Suppressor macrophage treated with lipopolysaccharide for 4 hours (primary cell): ENCODE measurements around the gene HOMER1.
A peak's percentile ranks its signal among the peaks of the same experiment; 100 is the strongest.

Source experiments
- DNase-seq: peaks from one replicate; pipeline ENCODE4 v3.0.0-alpha.2; 2020

Gene HOMER1, protein sequence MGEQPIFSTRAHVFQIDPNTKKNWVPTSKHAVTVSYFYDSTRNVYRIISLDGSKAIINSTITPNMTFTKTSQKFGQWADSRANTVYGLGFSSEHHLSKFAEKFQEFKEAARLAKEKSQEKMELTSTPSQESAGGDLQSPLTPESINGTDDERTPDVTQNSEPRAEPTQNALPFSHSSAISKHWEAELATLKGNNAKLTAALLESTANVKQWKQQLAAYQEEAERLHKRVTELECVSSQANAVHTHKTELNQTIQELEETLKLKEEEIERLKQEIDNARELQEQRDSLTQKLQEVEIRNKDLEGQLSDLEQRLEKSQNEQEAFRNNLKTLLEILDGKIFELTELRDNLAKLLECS

DNA sequence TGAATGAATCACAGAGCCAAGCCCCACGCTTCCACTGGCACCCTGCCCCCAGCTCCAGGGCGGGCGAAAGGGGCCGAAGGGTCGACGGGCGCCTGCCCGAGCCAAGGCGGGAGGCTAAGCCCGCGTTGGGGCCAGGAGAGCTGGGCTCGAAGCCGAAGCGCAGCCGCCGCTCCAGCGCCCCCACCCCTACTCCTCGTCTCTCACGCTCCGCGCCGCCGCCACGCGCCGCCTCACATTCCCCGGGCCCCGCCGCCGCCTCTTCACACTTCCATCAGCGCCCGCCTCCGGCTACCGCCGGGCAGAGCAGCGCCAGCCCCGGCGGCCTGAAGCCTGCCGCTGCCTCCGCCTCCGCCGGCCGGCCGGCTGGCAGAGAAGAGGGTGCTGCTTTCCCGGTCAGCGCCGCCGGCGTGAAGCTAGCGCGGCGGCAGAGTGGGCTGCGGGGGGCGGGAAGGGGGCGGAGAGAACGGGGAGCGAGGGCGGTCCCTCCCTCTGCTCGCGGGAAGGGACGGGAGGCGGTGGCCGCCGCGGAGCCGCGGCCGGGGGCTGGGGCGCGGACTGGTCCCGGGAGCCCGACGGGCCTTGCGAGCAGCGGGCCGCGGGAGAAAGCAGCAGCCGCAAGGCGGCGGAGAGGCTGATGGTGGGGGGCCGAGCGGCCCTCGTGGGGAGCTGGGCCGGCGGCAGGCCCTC is at the start of gene HOMER1:
Gene HOMER1 (minus strand): TSS at position 431 of the 687 bp plus-strand sequence. CDS start 1,360 bp downstream, outside the sequence.
- peak; percentile 71 for DNase-seq

- no peak for DNase-seq
Measured at GRCh38 chr5:79563247-79563590, 49.3 kb upstream of the HOMER1 start.

DNA sequence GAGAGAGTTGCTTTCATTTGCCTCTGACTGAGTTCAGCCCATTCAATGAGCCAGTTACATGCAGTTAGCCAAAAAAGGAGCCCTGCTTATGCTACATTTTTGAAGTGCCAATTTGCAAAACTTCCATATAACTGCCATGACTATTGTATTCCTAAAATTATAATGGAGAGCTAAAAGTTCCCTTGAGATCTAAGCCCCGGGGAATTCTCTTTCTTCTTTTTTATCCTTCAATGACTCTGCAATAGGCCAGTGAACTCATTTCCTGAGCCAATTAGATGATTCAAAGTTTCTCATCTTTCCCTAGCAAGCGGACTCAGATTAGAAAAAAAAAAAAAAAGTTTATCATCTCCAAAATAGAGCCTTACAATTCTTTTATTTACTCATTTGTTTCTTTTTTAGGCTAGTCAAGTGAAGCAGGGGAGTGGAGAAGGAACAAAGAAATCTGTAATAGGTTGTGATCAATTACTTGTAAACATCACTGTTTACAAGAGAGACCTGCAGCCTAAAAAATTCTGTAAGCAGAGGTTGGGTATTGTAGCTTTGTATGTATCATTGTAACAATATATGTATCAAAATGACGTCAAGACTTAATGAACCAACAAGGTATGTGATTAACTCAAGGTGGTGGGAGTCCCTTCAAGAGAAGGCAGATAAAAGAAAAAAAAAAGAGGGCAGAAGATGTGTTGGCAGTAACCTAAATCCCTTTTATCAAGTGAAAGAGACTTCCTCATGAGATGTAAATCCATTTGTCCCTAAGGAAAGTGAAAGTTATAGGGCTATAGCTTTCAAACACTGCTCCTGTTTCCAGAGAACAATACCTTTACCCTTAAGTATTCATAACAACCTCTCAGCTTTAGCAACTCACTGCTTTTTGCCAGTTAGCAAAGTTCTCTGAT is 48.7 kb upstream of the HOMER1 start:
- peak; percentile 55 for DNase-seq

GRCh38 chr5:79561525-79561893 is 47.6 kb upstream of the HOMER1 start:
- DNase-seq, result no peak

GRCh38 chr5:79560771-79561524 is 47.0 kb upstream of the HOMER1 start:
- DNase-seq, result peak; percentile 89

- no peak for DNase-seq
Measured at GRCh38 chr5:79555418-79555817, 41.5 kb upstream of the HOMER1 start.

DNA sequence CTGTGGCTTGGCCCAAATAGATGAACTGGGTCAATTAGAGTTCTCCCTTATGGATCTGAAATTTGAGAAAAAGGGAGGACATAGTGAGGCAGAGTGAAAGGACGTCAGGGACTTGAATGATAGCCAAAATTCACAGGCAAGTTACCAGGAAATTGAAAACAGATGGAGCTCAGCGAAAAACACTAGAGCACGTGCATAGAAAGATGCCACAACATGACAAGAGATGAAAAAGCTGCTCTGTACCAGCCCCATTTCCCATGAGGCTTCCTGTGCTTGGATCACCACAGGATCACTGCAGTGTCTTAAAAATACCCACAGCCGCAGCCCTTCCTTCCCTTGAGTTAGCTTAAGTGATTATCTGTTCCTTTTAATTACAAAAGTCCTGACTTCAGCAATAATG is 39.0 kb upstream of the HOMER1 start:
- DNase-seq, result no peak

GRCh38 chr5:79547982-79548381 is 34.0 kb upstream of the HOMER1 start:
- no peak for DNase-seq

DNA sequence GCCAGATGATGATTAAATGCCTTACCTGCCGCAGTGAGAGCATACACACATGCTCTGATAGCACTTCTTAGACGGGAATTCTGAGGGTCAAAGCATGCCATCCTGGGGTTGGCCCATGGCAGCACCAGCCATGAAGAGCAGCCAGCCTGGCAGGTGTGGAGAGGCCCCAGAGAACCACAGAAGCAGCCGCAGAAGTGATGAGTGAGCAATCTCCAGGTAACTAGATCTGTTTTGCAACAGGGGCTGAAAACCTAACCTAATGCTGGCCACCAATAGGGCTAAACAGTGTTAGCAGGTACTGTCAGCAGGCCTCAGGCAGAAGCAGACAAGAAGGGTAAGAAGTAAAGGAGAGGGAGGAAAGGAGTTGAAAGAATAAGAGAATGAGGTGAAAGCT is 33.5 kb upstream of the HOMER1 start:
- no peak for DNase-seq

DNA sequence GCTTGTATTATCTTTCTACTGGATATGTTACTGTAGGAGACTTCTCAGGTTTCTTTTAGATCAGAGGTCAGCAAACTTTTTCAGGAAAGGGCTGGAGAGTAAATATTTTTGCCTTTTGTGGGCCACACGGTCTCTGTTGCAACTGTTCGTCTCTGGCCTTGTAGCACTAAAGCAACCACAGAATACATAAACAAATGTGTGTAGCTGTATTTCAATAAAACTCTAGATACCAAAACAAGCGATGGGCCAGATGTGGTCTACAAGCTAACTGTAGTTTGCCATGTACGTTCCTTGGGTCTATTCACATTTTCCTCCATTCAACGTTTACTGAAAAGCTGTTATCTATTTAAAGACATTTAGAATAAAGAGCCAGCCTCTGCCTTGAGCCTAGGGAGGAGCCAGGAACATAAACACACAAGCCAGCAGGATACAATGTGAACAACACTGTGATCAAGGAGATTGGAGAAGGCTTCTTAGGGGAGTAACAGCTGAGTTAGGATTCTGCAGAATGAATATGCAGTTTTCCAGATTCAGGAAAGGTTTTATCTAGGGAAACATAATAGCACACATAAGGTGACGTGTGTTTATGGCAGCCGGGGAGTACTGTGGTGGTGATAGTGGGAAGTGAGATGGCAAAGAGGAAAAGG is 33.0 kb upstream of the HOMER1 start:
- no peak for DNase-seq

GRCh38 chr5:79544131-79544530 is 30.2 kb upstream of the HOMER1 start:
- no peak for DNase-seq

DNA sequence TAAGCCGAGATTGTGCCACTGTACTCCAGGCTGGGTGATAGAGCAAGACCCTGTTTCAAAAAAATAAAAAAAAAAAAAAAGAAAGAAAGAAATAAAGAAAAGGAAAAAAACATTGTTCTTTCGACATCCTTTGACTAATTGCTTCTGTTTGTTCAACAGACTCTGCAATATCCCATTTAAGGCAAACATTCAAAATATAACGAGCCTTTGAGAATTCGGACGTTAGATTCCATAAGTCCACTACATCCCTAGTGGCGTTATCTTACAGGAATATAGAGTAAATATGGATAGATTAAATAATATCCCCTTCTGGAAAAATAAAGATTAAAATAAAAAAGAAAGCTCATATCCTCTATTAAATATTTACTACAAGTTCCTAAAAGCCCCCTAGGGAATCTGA is 27.0 kb upstream of the HOMER1 start:
- DNase-seq, result no peak

- no peak for DNase-seq
Measured at GRCh38 chr5:79536193-79536906, 22.4 kb upstream of the HOMER1 start.

DNA sequence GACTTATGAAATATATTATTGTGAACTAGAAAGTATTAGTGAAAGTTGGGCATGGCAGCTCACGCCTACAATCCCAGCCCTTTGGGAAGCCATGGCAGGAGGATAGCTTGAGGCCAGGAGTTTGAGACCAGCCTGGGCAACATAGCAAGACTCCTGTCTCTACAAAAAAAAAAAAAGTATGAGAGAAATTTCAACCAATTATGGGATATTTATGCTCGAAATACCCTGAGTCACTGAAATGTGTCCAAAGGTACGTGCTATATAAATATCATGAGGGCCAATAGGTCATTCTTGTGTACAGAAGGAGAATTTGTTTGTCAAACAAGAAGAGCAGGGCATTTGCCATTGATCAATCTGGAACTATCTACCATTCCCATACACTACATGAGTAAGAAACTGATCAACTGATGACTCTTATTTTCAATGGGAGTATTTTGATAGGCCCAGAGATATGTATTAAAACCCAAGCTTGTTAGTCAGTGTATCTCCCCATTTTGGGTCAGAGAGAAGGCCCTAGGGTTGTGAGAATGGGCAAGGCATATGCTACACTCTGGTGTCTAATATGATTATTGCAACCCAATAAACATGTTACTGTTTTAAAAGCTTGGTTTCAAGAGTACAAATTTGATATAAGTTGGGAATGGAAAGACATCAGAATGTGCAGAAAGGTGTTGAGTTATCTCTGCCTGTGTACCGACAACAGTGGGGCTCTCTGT is 21.7 kb upstream of the HOMER1 start:
- DNase-seq, result no peak

GRCh38 chr5:79529110-79529509 is 15.2 kb upstream of the HOMER1 start:
- peak; percentile 67 for DNase-seq

DNA sequence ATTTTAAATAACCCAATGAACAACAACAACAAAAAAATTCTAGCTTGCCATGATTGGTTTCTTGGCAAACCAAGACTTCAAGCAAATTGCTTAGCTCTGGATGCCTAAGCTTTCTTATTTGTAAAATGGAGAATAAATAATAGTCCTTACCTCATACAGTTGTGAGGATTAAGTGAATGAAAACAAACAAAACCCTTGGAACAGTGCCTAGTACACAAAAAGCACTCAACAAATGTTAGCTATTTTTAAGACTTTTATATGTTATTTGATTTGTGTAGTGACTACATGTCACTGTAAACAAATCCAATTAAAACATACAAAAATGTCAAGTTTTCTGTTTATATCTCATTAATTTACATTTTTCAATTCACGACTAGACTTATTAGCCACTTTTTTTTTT is 13.5 kb upstream of the HOMER1 start:
- DNase-seq, result no peak

GRCh38 chr5:79526928-79527327 is 13.0 kb upstream of the HOMER1 start:
- no peak for DNase-seq

DNA sequence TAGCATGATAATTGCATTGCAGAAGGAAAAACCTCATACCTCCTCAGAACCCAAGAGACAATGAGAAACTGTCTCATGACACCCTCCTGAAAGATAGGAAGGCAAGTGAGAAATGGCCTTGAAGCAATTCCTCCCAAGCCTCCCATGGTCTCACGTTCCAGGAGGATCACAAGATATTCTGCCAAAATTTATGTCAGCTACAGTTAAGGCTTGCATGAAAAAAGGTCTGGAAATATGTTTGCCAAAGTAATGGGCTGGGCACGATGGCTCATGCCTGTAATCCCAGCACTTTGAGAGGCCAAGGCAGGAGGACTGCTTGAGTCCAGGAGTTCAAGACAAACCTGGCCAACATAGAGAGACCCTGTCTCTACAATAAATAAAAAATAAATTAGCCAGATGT is 12.6 kb upstream of the HOMER1 start:
- no peak for DNase-seq

DNA sequence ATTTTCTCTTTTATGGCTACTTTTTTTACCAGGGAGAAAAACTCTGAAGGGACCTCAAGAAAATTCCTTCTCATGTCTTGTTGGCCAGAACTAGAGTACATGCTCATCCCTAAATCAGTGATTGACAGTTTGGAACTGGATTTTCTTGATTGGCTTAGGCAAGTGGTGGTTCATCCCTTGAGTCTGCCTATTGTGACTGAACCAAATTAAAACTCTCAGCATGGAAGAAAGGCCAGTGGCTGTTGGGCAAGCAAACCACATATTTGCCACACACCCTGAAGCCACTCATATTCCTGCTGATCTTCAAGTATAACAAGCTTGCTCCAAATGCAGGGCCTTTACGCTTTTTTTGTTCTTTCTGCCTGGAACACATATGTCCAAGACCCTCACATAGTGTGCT is 7.2 kb upstream of the HOMER1 start:
- DNase-seq, result no peak

- no peak for DNase-seq
Measured at GRCh38 chr5:79518718-79519117, 4.8 kb upstream of the HOMER1 start.

GRCh38 chr5:79517601-79518000 is 3.7 kb upstream of the HOMER1 start:
- DNase-seq, result peak; percentile 30
